ENCODE results near the gene RAPGEF4.

DNA sequence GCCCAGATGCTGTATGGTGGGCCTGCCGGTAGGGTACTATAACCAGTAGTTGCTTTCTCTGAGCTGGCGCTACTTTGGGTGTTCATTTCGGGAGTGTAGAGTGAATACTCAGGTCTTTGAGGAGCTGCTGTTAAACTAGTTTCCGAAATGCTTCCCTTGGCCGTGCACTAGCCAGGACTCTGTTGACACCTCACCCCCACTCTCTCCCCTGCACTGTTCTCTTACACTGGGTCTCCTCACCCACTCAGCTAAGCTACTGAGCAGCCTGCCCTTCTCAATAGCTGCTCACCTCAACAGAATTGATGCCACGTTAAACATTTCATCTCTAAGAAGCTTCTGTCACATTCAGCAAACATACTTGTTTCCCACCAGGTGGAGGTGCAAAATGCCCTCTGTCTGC lies 86.9 kb downstream of the RAPGEF4 start:
- TF ChIP-seq POLR2AphosphoS5 (IDR thresholded peaks at IDR 0.05), result no peak
- TF ChIP-seq, protein P1, sequence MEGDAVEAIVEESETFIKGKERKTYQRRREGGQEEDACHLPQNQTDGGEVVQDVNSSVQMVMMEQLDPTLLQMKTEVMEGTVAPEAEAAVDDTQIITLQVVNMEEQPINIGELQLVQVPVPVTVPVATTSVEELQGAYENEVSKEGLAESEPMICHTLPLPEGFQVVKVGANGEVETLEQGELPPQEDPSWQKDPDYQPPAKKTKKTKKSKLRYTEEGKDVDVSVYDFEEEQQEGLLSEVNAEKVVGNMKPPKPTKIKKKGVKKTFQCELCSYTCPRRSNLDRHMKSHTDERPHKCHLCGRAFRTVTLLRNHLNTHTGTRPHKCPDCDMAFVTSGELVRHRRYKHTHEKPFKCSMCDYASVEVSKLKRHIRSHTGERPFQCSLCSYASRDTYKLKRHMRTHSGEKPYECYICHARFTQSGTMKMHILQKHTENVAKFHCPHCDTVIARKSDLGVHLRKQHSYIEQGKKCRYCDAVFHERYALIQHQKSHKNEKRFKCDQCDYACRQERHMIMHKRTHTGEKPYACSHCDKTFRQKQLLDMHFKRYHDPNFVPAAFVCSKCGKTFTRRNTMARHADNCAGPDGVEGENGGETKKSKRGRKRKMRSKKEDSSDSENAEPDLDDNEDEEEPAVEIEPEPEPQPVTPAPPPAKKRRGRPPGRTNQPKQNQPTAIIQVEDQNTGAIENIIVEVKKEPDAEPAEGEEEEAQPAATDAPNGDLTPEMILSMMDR (IDR thresholded peaks at IDR 0.05), result no peak
- TF ChIP-seq EP300 (IDR thresholded peaks at IDR 0.05), result no peak
- TF ChIP-seq POLR2A (IDR thresholded peaks at IDR 0.05), result no peak

Measured in sigmoid colon (tissue), 4 donors.